ENCODE measurements around the gene DOCK1. TPM values are rescaled to one million over a fixed set of nuclear protein-coding genes. Genes with fewer than 3 reads are reported as not detected.
"Not testable (repeated sequence)": the region's sequence is repeated elsewhere in the genome, so short reads cannot be mapped to it uniquely, and the experiment has no call there.

The DOCK1 gene
- total and polyA plus RNA-seq, 2 donors = 33.3 to 132 TPM

DNA sequence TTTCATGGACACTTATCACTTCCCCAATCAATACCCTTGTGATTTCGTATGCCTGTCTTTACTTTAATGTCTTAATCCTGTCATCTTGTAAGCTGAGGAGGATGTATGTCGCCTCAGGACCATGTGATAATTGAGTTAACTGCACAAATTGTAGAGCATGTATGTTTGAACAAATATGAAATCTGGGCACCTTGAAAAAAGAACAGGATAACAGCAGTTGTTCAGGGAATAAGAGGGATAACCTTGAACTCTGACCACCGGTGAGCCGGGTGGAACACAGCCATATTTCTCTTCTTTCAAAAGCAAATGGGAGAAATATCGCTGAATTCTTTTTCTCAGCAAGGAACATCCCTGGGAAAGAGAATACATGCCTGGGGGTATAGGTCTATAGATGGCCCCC, 14.4 kb upstream of the DOCK1 start:
- not testable (repeated sequence) for H3K27ac ChIP-seq (ENCODE audit: low read depth); H3K4me1 ChIP-seq (ENCODE audit: insufficient read depth); DNase-seq (ENCODE audit: extremely low spot score); H3K4me3 ChIP-seq (ENCODE audit: low read depth, low read length); H3K36me3 ChIP-seq (ENCODE audit: insufficient read depth)
- 90% methylated on average over 5 of the region's 5 CpGs for WGBS

DNA sequence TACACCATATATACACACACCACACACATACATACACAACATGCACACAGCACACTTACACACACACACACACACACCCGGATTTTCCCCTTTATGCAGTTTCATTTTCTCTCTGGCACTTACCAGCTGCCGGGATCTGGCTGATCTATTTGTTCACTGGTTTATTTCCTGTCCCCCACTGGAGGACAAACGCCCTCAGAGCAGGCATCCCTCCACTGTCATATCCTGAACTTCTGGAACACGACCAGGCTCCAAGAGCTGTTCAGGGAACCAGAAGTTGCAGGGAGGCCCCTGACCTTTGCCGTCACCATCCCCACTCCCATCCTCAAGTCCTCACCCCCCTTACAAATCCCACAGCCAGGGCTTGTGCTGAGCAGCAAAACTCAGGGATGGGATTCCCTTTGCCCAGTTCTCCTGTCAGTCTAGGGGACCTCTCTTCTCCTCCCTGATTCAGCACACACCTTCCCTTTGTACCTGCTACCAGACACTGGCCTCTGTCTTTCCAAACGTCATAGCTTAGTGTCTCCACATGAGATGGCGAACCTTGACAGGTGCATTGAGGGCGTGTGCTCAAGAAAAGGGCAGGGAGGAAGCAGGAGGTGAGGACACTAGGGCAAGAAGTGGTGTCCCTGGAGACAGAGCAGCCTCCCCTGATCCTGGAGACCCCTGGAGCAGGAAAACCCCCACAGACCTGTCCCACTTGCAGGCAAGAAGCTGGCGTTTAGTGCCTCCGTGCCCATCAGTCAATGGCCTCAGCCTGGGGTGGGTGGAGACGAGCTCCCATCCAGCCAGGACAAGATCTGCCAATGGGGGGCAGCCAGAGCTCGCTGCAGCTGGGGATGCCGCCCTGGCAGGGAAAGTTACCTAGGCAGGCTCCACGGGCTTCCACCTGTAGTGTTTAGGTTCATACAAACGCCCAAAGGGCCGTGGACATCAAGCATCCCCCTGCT, 12.7 kb upstream of the DOCK1 start:
- Histone ChIP-seq H3K36me3 (ENCODE audit: insufficient read depth) (no peaks in the 10 kb centered on the region), H3K4me3 (ENCODE audit: low read depth, low read length) (no peak overlapping the region), H3K27ac (ENCODE audit: low read depth) (no peak overlapping the region), H3K4me1 (ENCODE audit: insufficient read depth) (no peaks in the 10 kb centered on the region)
- DNase-seq (ENCODE audit: extremely low spot score) = no peak
- WGBS = 61% methylated on average over 16 of the region's 16 CpGs

DNA sequence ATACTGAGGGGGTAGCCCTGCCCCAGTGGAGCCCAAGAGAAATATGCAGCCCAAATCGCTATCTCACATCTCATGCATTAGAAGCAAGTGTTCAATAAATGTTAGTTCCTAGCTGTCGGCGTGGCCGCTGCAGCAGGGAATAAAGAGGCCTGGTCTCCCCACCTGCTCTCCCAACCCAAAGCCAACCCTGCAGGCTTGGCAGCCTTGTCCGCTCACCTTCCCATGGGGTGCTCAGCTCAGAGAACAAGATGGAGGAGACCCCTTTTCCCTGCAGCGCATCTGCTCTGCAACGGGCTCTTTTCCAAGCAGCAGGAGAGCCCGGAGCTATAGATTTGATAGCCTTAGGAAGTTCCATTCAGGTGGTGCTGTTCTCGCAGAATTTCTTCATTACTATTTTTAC, 12.0 kb upstream of the DOCK1 start:
- DNase-seq (ENCODE audit: extremely low spot score) = no peak

GRCh38 chr10:126893841-126894240, 11.4 kb upstream of the DOCK1 start:
- Histone ChIP-seq H3K36me3 (ENCODE audit: insufficient read depth) (no peaks in the 10 kb centered on the region), H3K4me1 (ENCODE audit: insufficient read depth) (no peaks in the 10 kb centered on the region), H3K27ac (ENCODE audit: low read depth) (no peak overlapping the region), H3K4me3 (ENCODE audit: low read depth, low read length) (no peak overlapping the region)
- DNase-seq (ENCODE audit: extremely low spot score) = no peak
- WGBS = 78% methylated on average over 8 of the region's 8 CpGs

More for the DNA sequence above, 12.0 kb upstream of the DOCK1 start:
- Histone ChIP-seq H3K27ac (ENCODE audit: low read depth) (no peak overlapping the region), H3K36me3 (ENCODE audit: insufficient read depth) (no peaks in the 10 kb centered on the region), H3K4me1 (ENCODE audit: insufficient read depth) (no peaks in the 10 kb centered on the region), H3K4me3 (ENCODE audit: low read depth, low read length) (no peak overlapping the region)
- WGBS = 81% methylated on average over 9 of the region's 9 CpGs

DNA sequence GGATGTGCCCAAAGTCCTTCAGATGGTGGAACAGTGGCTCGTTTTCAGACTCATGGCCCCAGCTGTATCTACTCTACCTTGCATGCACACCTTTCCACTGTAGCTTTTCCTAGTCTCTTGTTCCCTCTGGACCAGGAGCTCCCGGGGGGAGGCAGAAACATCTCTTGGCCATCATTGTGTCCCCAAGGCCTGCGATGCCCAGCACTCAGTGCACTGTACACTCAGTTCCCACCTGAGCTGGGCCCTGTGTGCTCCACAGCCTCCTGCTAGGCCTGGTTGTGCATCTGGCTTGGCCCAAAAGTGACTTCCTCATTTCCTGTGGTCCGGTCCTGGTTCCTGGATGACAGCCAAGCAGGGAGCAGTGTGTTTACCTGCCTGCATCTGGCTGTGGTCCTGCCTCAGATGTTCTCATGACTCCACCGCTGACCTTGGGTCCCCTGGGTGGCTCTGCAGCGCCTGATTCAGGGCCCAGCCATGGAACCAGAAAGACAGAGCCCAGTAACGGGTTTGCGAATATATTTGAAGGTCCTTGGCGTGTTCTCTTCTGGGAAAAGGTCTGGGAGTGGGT, 9.9 kb upstream of the DOCK1 start:
- DNase-seq (ENCODE audit: extremely low spot score) = no peak
- WGBS = 77% methylated on average over 9 of the region's 9 CpGs
- no peaks in the 10 kb centered on the region for H3K4me1 ChIP-seq (ENCODE audit: insufficient read depth)

DNA sequence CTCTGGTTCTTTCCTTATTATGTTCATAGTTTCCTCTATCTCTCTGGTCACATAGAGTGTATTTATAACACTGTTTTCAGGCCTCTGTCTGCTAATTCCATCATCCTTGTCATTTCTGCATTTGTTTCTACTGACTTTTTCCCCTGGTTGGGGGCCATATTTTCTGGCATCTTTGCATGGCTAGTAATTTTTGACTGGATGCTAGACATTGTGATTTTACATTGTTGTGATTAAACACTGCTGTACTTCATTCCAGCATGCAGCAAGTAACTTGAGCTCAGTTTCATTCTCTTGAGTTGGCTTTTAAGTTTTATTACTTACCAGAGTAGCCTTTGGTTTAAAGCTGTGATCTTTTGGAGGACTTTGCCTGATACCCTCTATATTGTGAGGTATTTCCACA, 6.8 kb upstream of the DOCK1 start:
- no peak overlapping the region for H3K27ac ChIP-seq (ENCODE audit: low read depth)
- no peak overlapping the region for H3K4me3 ChIP-seq (ENCODE audit: low read depth, low read length)
- H3K4me1 ChIP-seq (ENCODE audit: insufficient read depth) = no peaks in the 10 kb centered on the region
- no peaks in the 10 kb centered on the region for H3K36me3 ChIP-seq (ENCODE audit: insufficient read depth)
- DNase-seq (ENCODE audit: extremely low spot score) = no peak

More for the DNA sequence above, 9.9 kb upstream of the DOCK1 start:
- Histone ChIP-seq H3K4me3 (ENCODE audit: low read depth, low read length) (no peak overlapping the region), H3K36me3 (ENCODE audit: insufficient read depth) (no peaks in the 10 kb centered on the region), H3K27ac (ENCODE audit: low read depth) (no peak overlapping the region)

- not testable (repeated sequence) for H3K36me3 ChIP-seq (ENCODE audit: insufficient read depth); H3K4me1 ChIP-seq (ENCODE audit: insufficient read depth); H3K27ac ChIP-seq (ENCODE audit: low read depth); DNase-seq (ENCODE audit: extremely low spot score); H3K4me3 ChIP-seq (ENCODE audit: low read depth, low read length)
- 74% methylated on average over 2 of the region's 2 CpGs for WGBS
Observed at GRCh38 chr10:126899529-126899928, 5.7 kb upstream of the DOCK1 start.

- Histone ChIP-seq H3K27ac (ENCODE audit: low read depth) (no peak overlapping the region), H3K4me3 (ENCODE audit: low read depth, low read length) (no peak overlapping the region), H3K4me1 (ENCODE audit: insufficient read depth) (no peaks in the 10 kb centered on the region), H3K36me3 (ENCODE audit: insufficient read depth) (no peaks in the 10 kb centered on the region)
- WGBS = 92% methylated on average over 3 of the region's 3 CpGs
- no peak for DNase-seq (ENCODE audit: extremely low spot score)
Observed at GRCh38 chr10:126902157-126902556, 3.1 kb upstream of the DOCK1 start.

- Histone ChIP-seq H3K4me1 (ENCODE audit: insufficient read depth) (no peaks in the 10 kb centered on the region), H3K27ac (ENCODE audit: low read depth) (no peak overlapping the region), H3K36me3 (ENCODE audit: insufficient read depth) (no peaks in the 10 kb centered on the region), H3K4me3 (ENCODE audit: low read depth, low read length) (no peak overlapping the region)
- WGBS = 79% methylated on average over 12 of the region's 12 CpGs
- DNase-seq (ENCODE audit: extremely low spot score) = no peak
Observed at GRCh38 chr10:126903656-126904360, 1.4 kb upstream of the DOCK1 start.

DNA sequence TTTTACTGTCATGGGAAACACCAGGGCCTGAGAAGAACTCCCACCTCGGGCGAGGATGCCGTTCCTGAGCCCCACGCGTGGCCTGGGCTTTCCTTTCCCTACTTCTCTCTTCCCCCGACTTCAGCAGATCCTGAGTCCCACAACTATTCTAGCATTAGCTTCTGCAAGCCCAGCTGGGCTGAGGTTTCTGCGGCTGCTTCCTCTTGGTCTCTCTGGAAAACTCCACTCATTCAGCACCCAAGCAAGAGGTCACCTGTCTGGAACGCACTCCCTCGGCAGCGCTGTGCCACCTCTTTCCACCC, 761 bp upstream of the DOCK1 start:
- WGBS = 26% methylated on average over 10 of the region's 10 CpGs
- Histone ChIP-seq H3K36me3 (ENCODE audit: insufficient read depth) (no peaks in the 10 kb centered on the region), H3K4me1 (ENCODE audit: insufficient read depth) (no peaks in the 10 kb centered on the region), H3K4me3 (ENCODE audit: low read depth, low read length) (peak overlapping the region; percentile 98), H3K27ac (ENCODE audit: low read depth) (no peak overlapping the region)
- no peak for DNase-seq (ENCODE audit: extremely low spot score)

- H3K4me1 ChIP-seq (ENCODE audit: insufficient read depth) = no peaks in the 10 kb centered on the region
- 11% methylated on average over 84 of the region's 84 CpGs for WGBS
Observed at GRCh38 chr10:126905776-126906703, 812 bp downstream of the DOCK1 start.

GRCh38 chr10:126906704-126907422, 1.6 kb downstream of the DOCK1 start:
- WGBS = 88% methylated on average over 14 of the region's 14 CpGs
- H3K27ac ChIP-seq (ENCODE audit: low read depth) = no peak overlapping the region
- no peaks in the 10 kb centered on the region for H3K4me1 ChIP-seq (ENCODE audit: insufficient read depth)
- no peak for DNase-seq (ENCODE audit: extremely low spot score)
- no peak overlapping the region for H3K4me3 ChIP-seq (ENCODE audit: low read depth, low read length)
- H3K36me3 ChIP-seq (ENCODE audit: insufficient read depth) = no peaks in the 10 kb centered on the region

More at GRCh38 chr10:126905776-126906703, 812 bp downstream of the DOCK1 start:
- Histone ChIP-seq H3K27ac (ENCODE audit: low read depth) (peak overlapping the region; percentile 71), H3K4me3 (ENCODE audit: low read depth, low read length) (peak overlapping the region; percentile 98), H3K36me3 (ENCODE audit: insufficient read depth) (no peaks in the 10 kb centered on the region)
- no peak for DNase-seq (ENCODE audit: extremely low spot score)
